ENCODE measurements around the gene THEM4.
"Not testable (repeated sequence)": the region's sequence is repeated elsewhere in the genome, so short reads cannot be mapped to it uniquely, and the experiment has no call there.

Gene THEM4

DNA sequence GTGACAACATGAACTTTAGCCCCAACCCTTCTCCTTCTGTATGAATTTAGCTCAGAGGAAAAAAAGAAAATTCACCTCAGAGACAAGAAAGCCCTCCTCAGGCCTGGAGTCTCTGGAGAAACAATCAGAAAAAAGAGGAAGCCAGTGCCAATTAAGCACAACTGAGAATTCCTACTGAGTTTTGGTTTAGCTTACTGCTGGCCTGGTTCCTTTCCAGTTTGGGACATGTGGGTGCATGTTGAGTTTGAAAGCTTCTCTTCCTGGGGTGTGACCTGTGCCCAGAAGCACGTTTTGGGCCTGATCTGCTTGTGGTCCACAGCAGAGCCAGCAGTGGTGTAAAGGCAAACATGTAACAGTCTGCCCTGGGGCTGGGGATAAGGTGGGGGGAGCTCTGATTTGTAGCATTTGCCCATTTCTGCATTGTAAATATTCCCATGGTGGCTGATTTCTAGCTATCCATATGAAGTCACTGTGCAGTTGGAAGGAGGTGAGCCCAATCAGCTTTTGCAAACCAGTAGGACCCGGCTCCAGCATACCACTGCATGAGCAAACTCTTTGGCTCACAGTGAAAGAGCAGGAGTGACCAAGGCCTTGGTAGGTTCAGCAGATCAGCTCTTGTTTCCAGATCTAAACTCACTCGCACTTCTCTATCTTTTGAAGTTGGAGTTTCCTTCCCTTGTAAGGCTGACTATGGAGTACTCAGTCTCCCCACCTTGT is 51.1 kb downstream of the THEM4 start:
- DNase-seq: no peak

DNA sequence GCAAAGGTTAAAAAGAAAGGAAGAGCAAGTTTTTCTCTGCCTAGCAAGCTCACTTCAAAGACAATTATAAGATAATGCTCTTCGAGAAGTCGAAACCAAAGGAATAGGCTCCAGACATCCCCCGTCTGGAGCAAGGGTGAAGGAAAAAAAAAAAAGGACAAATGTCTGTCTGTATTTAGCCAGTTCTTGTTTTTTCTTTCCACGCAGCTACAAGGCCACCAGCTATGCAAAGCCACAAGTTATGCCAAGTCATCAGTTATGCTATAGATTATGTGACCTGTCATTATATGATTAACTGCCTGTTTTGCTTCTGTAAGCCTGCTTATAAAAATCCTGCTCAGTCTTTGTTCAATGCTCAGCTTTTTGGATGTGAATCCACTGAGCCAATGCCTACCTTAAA is 53.4 kb downstream of the THEM4 start:
- no peak for DNase-seq

DNA sequence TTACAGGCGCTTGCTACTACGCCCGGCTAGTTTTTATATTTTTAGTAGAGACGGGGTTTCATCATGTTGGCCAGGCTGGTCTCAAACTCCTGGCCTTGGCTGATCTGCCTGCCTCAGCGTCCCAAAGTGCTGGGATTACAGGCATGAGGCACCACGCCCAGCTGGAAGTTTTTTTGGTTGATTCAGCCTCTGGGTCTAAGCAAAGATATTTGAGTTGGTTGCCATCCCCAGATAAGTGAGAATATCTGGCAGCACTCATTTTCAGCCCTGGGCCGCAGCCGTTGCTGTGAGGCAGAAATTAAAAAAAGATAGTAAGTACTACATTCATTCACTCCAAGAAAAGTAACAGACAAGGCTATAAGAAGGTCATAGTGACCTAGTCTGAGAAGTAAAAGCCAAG is 53.8 kb downstream of the THEM4 start:
- DNase-seq: not testable (repeated sequence)

DNA sequence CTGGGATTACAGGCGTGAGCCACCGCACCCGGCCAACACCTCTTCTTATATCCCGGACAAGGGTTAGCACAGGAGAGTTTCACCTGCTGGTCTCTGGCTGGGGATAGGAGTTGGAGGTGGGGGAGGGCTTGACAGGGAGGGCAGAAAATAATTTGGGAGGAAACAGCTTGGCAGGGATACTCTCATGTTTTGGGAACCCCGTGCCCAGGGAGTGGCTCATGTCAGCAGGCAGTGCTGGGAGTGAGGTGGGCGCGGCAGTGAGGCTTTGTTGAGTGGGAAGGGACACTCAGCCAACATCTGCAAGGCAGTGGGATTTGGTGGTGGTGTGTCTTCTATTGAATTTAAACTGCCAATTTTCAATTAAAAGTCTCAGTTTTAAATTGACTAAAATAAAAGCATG is 54.7 kb downstream of the THEM4 start:
- DNase-seq: no peak

DNA sequence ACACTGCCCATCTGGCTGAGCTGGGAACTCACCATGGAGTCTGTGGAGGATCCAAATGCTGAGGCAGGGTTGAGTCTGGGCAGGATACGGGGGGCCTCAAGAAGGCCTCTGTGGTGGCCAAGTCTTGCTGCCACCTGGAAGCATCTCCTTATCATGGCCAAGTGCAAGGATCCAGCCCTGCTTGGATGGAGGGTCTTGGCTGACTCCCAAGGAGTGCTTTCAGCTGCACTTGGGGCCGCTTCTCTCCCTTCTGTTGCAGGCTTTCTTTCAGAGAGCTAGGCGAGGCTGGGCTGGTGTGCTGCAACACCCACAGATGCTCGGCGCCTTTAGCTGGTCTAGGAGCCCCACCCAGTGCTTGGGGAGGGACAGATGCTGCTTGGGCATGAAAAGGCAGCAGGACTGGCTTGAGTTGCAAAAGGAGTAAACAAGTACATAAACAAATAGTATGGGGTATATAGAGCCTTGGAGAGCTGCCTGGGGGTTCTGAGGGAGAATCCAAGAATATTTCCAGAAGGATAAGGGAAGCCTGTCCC is 55.8 kb downstream of the THEM4 start, which contains the start of gene THEM5:
THEM5 (minus strand) TSS at position 302 of the 533 bp plus-strand sequence; CDS start at position 155, 147 bp downstream.
- no peak for DNase-seq

DNA sequence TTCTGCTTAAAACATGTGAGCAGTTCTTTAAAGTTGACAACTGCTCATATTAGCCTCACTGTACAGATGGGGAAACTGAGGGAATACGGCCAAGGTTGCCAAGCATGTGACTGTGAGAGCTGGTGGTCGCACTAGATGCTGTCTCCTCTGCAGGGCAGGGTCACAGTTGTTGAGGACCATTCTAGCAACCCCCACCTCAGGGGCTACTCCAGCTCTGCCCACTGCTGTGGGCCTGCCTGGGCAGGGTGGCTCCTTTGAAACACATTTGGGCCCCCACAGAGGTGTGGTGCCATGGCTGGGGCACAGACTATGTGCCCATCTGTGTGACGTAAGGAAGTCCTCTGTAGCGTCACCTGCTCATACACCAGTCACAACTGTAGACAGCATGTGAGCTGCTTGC is 56.6 kb downstream of the THEM4 start:
- DNase-seq: no peak

DNA sequence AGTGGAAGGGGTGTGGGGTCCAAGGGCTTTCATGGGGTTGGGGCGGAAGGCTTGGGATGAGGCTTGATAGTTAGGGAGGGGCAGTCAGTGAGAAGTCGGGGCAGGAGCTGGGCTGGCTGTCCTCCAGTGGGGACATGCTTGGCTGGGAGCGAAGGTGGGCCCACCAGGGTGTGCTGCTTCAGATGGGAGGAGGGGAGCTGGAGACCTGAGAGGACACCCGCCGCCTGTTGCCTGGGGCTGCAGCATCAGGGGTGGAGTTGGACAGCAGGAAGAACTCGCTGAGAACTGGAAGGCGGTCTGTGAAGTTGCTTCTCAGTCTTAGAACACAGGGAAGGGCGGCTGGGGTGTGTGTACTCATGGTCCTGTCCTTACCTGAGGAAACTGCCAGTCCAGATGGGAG is 57.4 kb downstream of the THEM4 start:
- DNase-seq: no peak

DNA sequence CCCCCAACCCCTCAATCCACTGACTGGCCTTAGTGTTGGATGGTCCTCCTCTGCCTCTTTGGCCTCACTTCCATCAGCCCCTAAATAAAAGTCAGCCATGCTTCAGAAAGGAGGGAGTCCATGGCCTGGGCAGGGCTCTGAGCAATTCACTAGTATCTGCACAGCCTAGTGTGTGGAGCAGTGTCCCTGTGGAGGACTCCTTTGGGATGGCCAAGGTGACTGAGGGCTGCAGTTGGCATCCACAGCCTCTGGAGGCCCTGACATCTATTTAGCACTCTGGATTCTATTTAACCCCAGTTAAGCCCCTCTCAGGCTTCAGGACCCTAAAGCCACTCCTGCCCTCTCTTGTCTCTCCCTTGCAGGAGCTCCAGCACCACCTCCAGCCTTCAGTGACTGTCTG is 59.4 kb downstream of the THEM4 start:
- no peak for DNase-seq

DNA sequence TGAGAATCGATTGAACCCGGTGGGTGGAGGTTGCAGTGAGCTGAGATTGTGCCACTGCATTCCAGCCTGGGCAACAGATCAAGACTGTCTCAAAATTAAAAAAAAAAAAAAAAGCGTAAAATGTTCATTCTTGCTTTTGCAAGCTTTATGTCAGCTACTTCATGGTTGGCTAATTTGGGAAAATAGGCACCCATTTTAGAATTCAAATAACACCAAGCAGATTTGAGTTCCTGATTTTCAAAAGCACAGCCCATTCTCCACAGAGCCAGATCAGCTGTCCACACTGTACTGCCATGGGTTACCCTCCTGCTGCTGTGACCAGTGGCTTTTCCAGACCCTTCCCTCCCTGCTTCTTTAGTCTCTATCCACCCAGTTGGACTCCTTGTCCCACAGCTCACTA is 60.2 kb downstream of the THEM4 start:
- no peak for DNase-seq

DNA sequence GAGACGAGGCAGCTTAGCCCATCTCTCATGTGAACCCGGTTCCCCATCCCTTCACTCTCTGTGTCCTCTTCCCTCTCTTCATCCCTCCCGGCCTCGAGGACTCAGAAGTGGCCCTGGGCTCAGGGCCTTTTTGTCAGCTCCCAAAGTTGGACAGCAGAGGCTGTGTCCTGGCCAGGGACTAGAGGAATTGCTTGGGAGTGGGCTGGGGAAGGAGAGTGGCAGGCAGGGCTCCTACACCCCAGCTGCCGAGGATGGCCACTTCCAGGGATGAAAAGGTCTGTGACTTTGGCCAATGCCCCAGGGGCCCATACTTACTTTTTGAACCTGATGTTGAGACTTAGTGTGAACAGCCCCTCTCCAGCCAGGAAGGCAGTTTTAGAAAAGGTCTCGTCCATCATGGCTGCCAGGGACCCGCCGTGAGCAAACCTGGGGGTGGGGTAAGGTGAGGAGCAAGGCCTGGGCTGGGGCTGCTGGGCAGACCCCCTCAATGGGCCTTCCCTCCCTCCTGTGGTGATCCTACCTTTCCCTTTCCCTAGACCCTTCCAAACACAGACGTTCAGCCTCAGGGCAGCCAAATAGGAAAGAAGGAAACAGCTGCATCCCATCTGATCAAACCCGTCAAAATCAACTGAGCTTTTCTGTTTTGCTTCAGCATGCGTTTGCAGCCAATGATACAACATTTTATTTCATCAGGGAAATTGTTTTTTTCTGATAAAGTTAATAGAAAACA is 61.3 kb downstream of the THEM4 start:
- no peak for DNase-seq

DNA sequence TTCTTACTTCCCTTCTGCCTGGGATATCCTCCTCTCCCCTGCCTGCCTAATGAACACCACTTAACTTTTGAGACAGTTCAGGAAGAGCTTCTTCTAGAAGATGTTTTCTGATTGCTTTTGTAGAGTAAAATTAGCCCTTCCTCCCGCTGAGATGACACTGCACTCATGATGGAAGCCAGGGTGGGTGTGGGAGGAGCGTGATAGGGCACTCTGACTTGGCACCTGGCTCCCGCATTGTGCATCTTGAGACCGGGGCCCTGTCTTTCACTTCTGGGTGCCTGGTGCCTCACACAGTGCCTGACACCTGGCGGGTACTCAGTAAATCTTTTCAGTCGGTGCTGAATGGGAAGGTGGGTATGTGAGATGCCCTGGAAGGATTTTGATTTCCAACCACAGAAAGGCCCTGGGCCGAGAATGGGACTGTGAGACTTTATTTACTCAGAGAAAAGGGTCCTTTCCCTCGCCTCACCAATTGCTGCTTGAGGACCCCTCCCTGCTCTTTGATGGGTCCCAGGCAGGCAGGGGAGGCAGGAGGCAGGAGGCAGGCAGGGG is 62.5 kb downstream of the THEM4 start:
- no peak for DNase-seq

DNA sequence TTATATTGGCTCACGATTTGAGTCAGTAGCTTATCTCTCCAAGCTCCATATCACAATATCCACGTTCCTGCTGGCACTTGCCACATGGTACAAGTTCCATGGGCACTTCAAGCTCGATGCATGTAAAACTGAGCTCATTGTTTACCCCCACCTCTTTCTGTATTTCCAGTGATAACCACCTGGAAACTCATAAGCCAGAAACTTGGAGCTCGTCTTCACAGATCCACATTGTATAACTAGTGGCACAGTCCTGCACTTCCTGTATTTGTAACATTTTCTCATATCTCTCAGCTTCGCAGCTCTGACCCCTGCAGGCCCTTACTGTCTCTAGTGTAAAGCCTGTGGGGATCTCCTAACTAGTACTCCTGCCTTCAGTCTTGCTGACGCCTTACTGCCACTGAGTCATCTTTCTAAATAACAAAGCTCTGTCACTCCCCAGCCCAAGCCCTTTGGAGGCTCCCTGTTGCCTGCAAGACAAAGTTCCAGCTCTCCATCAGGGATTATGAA is 63.2 kb downstream of the THEM4 start:
- no peak for DNase-seq

DNA sequence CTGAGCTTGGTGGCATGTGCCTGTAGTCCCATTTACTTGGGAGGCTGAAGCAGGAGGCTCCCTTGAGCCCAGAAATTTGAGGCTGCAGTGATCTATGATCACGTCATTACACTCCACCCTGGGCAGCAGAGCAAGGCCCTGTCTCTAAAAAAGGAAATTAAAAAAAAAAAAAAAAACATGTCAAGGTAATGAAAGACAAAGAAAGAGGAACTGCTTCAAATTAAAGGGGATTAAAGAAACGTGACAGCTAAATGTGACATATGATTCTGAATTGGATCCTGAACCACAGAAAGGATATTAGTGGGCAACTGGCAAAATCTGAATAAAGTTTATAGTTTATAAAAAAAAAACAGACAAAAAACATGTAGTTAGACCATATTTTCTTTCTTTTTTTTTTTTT is 65.9 kb downstream of the THEM4 start:
- DNase-seq: no peak

DNA sequence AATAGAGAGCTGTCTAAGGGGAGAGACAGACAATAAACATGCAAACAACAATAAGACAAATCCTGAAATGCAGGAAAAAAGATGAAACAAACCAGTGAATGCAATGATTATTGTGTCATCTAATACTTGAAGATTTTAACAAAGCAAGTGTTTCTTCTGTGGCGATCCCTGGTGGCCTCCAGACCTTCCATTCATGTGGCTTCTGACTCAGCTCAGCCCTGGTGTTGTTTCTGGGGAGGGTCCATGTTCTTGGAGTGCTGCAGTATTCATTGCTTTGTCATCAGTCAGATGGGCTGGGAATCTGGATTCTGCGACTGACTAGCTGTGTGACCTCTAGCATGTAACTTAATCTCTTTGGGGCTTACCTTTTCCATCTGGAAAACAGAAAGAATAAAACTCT is 68.2 kb downstream of the THEM4 start:
- no peak for DNase-seq

DNA sequence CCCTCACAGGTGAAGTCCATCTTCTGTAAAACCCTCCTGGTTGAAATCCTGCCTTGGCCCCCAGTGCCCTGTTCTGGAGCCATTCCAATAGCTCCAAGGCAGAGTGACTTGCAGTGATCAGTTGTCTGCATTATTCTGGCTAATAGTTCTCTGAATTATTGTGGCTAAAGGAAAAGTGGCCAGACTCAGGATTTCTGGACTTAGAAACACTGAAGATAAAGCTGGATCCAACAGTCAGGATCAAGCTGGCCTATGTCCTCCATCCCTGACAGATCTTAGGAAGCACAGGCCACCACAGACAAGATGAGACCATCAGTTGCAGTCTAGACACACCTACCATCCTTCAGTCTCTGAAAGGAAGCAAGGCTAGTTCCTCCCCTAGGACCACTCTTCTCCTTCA is 68.9 kb downstream of the THEM4 start:
- no peak for DNase-seq

DNA sequence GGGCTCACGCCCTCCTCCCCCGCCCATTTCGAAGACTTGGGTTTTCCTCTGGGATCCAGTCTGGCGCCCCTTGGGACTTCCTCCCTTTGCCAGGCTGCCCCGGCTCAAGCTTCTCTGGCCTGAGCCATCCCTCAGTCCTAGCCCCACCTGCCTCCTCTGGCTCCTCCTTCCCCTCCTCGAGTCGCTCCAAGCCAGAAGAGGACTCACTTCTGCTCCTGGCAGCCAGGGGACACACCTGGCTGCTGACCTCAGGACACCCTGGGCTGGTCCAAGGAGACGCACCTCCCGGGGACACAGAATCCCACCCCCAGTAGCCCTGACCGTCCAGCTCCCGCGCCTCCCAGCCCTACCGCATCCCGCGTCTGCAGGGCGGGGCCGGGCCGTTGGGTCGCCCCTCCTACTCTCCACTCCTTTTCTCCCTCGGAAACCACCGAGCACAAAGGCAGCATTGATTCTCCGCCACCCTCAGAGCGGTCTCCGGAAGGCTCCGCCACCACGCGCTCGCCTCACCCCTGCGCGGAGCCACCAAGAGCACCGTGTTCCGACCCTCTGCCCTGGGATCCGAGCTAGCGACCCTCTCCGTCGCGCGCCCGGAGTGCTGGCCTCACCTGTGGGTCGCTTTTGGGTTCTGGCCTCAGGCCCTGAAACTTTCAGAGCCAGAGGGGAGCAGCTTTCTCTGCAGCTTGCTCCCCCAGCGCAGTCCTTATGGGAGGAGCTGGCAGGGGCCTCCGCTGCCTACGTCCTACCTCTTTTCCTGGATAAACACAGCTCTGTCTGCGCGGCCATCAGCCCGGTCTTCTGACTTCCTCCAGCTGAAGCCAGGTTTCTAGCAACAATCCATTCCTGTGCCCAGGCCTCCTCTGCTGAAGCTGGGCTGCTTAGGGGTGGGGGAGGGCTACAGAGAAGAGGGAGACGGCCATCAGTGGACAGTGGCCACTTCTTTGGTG is 69.6 kb downstream of the THEM4 start, which contains the start of gene C2CD4D:
C2CD4D (minus strand) TSS at position 364 of the 947 bp plus-strand sequence. CDS start 831 bp downstream, outside the sequence.
- DNase-seq: no peak

DNA sequence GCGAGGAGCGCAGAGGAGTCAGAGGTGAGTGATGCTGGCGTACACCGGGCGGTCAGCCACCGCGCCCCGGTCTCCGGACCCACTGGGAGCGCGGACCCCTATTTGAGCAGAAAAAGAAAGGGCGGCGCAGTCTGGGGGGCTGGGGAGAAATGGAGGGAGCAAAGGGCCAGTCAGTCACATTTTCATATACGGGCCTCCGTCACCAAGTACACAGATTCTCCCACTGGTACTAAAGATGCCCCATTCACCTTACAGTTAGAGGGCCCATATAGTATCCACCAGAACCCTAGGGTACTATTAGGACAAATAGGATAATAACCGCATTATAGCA is 70.3 kb downstream of the THEM4 start:
- DNase-seq: no peak

DNA sequence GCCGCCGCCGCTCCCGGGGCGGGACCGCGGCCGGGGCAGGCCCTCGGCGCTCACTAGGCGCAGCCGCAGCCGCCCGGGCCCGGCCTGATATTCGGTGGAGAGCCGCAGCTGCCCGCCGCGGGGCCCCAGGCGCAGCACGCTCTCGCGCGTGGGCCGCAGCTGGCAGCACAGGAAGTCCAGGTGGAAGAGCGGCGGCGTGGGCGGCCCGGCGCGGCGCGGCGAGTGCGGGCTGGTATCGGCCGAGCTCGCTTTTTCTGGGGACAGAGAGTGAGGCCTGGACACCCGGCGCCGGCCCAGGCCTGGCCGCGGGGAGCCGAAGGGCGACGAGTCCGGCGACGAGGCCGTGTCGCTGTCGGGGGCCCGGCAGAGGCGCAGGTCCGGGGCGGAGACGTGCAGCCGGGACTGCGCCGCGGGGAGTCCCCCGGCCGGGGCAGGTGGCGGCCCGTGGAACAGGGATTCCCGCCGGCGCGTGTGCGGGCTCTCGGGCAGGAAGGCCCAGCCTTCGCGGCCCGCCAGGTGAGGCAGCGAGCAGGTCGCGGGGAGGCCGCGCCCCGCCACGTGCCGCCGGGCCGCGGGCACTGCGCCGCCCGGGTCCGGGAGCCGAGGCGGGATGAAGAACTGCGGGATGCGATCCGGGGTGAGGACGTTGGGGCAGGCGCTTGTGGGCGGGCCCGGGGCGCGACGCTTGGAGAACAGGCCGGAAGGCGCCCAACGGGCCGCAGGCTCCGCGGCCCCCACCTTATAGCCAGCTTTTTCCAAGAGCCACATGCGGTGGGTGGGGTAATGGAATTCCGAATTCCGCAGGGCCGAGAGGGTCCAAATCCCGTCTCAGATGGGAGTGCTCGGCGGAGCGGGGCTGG is 70.9 kb downstream of the THEM4 start:
- no peak for DNase-seq

DNA sequence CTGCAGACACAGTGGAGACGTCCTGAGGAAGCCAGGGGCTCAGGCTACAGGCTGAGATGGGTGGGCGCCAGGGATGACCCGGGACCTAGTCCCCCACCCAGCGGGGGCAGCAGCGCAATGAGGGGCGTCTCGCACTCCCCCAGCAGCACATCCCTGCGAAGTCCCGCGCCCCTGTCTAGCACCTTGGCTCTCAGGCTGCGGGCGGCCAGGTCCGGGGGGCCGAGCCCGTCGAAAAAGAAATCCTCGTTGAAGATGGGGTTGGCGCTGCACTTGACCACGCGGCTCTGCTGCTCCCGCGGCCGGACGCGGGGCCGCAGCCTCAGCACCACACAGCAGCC is 71.5 kb downstream of the THEM4 start:
- no peak for DNase-seq

DNA sequence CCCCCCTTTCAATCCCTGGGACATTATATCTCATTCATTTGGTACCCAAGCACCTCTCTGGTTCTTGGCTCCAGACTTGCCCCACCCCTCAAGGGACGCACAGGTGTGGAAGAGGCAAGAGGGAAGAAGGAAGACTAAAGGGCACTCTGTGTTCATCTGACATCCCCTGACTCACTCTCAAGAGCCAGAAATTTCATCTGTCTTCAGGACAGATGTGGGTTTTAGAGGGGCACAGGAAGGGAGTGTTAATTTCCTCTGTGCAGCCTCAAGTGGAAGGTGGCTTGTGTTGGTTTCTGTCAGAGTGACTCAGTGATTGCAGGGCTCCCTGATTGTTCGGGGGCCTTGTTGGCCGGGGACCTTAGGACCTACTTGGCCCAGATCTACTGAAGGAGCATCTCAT is 72.1 kb downstream of the THEM4 start:
- no peak for DNase-seq

DNA sequence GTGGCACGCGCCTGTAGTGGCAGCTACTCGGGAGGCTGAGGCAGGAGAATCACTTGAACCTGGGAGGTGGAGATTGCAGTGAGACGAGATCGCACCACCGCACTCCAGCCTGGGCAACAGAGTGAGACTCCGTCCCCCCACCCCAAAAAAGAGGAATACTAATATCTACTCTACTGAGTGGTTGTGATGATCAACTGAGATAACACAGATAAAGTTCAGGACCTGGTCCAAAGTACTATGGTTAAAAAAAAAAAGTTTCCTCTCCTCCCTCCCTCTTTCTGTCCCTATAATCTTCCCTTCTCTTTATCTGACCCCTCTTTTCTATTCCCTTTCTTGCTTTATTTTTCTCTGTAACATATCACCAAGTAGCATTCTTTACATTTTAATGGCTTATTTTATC is 73.7 kb downstream of the THEM4 start:
- DNase-seq: no peak

DNA sequence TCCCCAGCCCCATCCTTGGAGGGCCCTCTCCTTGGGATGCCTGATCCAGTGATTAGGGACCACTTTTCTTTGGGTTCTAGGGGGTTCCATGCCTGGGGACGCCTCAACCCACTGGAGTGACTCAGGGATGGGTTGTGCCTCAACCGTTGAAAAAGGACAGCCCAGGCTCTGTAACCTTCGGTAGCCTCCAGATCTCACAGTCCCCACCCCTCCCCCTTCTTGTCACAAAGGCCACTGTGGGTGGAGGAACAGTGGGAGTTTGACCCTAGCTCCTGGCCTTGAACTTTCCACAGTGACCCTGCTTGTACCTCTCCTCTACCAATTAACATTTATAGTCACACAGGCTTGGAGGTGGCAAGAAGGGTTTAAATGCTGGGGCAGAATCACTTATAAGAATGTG is 75.1 kb downstream of the THEM4 start:
- DNase-seq: no peak
